Endothelial cell (in vitro differentiated cells): ENCODE results near the gene PARP14. TPM values are rescaled to one million over a fixed set of nuclear protein-coding genes. Genes with fewer than 3 reads are reported as not detected.

Experiments used
- DNase-seq: peaks from one replicate; pipeline ENCODE4 v3.0.0; 2021; ENCODE audit warnings: low spot score
- H3K27ac Mint-ChIP-seq: one replicate; pipeline ENCODE4 v1.8.0; 2021; ENCODE audit warnings: mixed read lengths, inconsistent platforms; ENCODE audit not compliant: unreplicated experiment
- H3K27me3 Mint-ChIP-seq: one replicate; pipeline ENCODE4 v1.8.0; 2021; ENCODE audit warnings: mild to moderate bottlenecking, moderate library complexity, mixed read lengths, inconsistent platforms; ENCODE audit not compliant: unreplicated experiment
- H3K36me3 Mint-ChIP-seq: one replicate; pipeline ENCODE4 v1.8.0; 2021; ENCODE audit warnings: mild to moderate bottlenecking, low read depth, mixed read lengths, inconsistent platforms; ENCODE audit not compliant: unreplicated experiment
- H3K4me1 Mint-ChIP-seq: one replicate; pipeline ENCODE4 v1.8.0; 2021; ENCODE audit warnings: mild to moderate bottlenecking, mixed read lengths, inconsistent platforms; ENCODE audit not compliant: unreplicated experiment
- H3K4me3 Mint-ChIP-seq: one replicate; pipeline ENCODE4 v1.8.0; 2021; ENCODE audit warnings: mild to moderate bottlenecking, mixed read lengths, inconsistent platforms; ENCODE audit not compliant: unreplicated experiment
- H3K9me3 Mint-ChIP-seq: one replicate; pipeline ENCODE4 v1.8.0; 2021; ENCODE audit warnings: mixed read lengths, inconsistent platforms; ENCODE audit not compliant: unreplicated experiment
- CTCF ChIP-seq: fragments of 200-600 bp; sonication (generic); IDR thresholded peaks from one replicate; pipeline ENCODE4 v1.5.0; 2021; ENCODE audit warnings: antibody characterized with exemption; ENCODE audit not compliant: unreplicated experiment
- total RNA-seq: library from RNA; stranded (reverse); fragmentation: NEBNext Ultra II Directional; extraction: Animal tissue kit (Norgen Biotek cat#: 25700); gene quantifications from one replicate; pipeline ENCODE4 v1.2.1, GENCODE V29; 2021; ENCODE audit not compliant: unreplicated experiment

The PARP14 gene
- total RNA-seq, 1 donor from 2014 or later, result 41.9 TPM

GRCh38 chr3:122758877-122759560 is 78.4 kb downstream of the PARP14 start:
- Mint-ChIP-seq H3K27ac (no peak overlapping the region), H3K4me1 (peaks cover 8% of the 10 kb centered on the region), H3K4me3 (no peak overlapping the region), H3K36me3 (peaks cover 10% of the 10 kb centered on the region), H3K27me3 (peaks cover 2% of the 10 kb centered on the region), H3K9me3 (no peaks in the 10 kb centered on the region)
- TF ChIP-seq CTCF, result no peak
- DNase-seq, result no peak

DNA sequence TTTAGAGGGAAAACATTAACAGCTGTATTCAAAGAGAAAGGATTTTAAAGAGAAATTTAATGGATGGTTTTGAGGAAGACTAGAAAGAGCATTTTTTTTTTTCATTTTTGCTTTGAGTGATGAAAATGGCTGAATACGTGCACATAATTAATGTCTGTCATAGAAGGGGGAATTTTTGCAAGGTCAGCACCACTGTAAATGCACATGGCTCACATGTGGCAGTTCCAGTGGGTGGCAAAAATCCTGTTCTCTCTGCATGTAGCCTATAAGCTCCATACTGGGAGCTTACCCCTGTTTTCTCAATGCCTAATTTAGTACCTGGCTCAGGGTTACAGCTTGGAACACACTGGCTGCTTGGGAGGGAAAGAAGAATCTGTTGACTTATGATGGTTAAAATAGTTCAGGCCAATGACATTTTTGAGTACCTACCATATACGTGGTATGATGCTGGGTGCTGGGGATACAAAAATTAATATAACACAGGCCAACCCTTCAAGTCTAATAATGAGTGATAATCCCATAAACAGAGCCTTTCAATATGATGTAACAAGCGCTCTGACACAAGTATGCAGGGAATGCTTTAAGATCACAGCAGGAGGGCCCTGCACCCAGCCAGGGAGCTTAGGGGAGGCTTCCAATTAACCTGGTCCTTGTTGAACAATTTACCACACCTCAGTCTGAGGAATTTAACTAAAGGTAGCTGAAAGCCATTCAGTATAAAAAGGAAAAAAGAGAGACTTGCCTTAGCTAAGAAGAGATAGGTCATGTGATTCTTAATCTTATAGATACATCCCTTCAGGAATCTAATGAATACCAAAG is 80.0 kb downstream of the PARP14 start:
- Mint-ChIP-seq H3K27me3 (peaks cover 2% of the 10 kb centered on the region), H3K4me3 (no peak overlapping the region), H3K9me3 (no peaks in the 10 kb centered on the region), H3K4me1 (peaks cover 8% of the 10 kb centered on the region), H3K27ac (no peak overlapping the region), H3K36me3 (peaks cover 5% of the 10 kb centered on the region)
- no peak for DNase-seq
- no peak for TF ChIP-seq CTCF

GRCh38 chr3:122766430-122766829 is 85.8 kb downstream of the PARP14 start:
- Mint-ChIP-seq H3K4me1 (no peaks in the 10 kb centered on the region), H3K27ac (no peak overlapping the region), H3K27me3 (peaks cover 2% of the 10 kb centered on the region), H3K36me3 (peaks cover 8% of the 10 kb centered on the region), H3K9me3 (no peaks in the 10 kb centered on the region), H3K4me3 (no peak overlapping the region)
- no peak for DNase-seq
- TF ChIP-seq CTCF, result no peak

DNA sequence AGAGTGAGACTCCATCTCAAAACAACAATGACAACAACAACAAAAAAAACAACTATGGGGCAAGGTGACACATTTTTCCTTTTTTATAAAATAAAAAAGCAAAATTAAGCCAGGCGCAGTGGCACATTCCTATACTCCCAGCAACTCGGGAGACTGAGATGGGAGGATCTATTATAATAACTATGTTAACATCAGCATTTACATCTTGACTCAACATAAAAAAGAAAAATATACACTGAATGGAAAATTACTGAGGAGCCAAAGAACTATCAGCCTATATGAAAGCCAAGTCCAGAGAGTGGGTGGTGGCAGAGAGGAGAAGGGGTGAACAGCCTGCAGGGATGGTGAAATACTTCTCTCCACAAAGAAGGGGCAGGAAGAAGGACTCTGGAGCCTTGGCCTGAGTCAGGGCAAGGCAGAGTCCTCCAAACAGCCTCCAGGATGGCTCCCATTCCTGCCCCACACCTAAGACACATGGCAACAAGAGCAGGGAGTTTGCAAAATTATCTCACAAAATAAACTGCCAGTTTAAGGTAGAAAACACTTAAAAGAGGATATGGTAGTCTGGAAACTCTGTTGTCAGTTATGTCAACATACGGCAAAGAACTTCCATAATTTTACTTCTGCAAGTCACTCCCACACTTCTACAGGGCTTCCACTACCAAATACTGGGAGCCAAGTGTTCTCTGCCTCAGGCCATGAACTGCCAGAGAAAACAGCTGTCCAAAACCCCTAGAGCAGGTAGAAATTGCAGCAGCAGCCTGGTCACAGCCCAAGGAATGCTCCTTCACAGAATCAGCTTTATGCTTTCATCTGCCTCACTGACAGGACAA is 87.1 kb downstream of the PARP14 start:
- Mint-ChIP-seq H3K4me1 (no peaks in the 10 kb centered on the region), H3K27me3 (peaks cover 2% of the 10 kb centered on the region), H3K36me3 (peaks cover 8% of the 10 kb centered on the region), H3K9me3 (no peaks in the 10 kb centered on the region), H3K4me3 (no peak overlapping the region), H3K27ac (no peak overlapping the region)
- no peak for TF ChIP-seq CTCF
- no peak for DNase-seq
